Ureter (tissue), 1 donor: ENCODE data around the gene SEPTIN6. TPM values are rescaled to one million over a fixed set of nuclear protein-coding genes. Genes with fewer than 3 reads are reported as not detected.
"Not testable (repeated sequence)": the region's sequence is repeated elsewhere in the genome, so short reads cannot be mapped to it uniquely, and the experiment has no call there.

ENCODE experiments used
- DNase-seq: peaks from one replicate; pipeline ENCODE4 v3.0.0-alpha.2; 2020; ENCODE audit warnings: low spot score
- total RNA-seq: library from RNA; stranded (reverse); gene quantifications from one replicate; pipeline ENCODE4 v1.2.4, GENCODE V29; 2023
- donor health status: DM: yes; HTN: yes; CAD: no.

Gene SEPTIN6
- total RNA-seq, 1 donor from 2014 or later, result 19.0 TPM

- DNase-seq, result no peak
Measured at GRCh38 chrX:119690921-119691716, 1.8 kb downstream of the SEPTIN6 start.

GRCh38 chrX:119688911-119689321 lies 4.1 kb downstream of the SEPTIN6 start:
- DNase-seq, result no peak

- DNase-seq, result no peak
Measured at GRCh38 chrX:119687661-119688413, 5.1 kb downstream of the SEPTIN6 start.

GRCh38 chrX:119686087-119686691 lies 6.8 kb downstream of the SEPTIN6 start:
- no peak for DNase-seq

DNA sequence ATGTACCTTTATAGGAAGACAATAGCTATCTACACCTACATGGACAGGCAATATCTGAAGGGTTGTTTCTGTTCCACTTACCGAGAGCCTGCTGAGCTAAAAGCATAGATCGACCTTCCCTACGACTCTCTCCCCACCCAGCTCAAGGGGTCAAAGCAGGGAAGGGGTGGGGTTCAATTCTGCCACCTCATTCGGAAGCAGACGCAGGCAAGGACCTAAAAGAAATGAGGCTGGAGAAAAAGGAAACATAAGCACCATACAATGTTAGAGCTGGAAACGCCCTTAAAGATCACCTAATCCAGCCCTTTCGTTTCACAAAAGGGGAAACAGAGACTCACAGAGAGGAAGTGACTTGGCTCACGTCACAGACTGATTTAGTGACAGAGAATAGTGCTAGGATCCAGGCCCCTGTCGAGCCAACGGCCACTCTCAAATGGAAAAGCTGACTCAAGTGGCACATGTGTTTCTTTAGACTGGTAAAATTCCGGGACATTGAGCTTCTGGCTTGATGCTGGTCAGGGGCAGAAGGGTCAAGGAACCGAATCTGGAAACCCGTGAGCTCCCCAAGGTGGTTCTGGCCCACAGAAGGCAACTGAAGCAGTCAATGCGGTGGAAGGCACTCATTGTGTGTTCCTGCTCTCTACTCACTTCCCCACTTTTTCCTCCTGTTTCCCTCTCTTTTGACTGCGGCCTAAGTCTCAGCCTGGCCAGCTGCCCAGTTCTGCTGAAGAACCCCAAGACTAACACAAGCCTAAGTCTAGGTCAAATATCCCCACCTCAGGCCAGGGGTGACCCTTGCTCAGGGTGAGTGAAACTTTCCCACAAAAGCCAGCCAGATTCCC lies 7.5 kb downstream of the SEPTIN6 start:
- DNase-seq, result no peak

DNA sequence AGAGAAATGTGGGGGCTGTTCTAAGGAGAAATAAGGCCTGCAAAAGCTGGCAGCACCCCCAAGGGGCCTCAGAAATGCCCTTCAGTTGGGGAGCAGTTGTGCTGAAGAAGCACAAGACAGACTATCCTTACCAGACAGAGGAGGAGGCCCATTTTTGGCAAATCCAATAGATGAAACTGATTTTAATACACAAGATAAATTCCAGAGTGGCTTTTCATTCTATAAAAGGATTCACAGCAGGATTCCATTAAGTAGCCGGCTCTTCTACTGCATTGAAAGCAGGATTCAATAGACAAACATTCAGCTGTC lies 8.1 kb downstream of the SEPTIN6 start:
- no peak for DNase-seq

DNA sequence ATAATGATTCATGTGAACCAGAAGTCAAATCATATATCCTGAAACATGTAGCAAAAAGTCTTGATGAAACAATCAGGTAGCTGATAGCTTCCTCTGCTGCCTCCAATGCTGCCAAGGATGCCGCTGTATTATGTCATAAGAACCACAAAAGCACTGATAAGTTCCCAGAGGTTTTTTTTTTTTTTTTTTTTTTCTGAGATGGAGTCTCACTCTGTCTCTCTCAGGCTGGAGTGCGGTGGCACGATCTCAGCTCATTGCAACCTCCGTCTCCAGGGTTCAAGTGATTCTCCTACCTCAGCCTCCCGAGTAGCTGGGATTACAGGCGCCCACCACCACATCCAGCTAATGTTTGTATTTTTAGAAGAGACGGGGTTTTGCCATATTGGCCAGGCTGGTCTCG lies 8.7 kb downstream of the SEPTIN6 start:
- not testable (repeated sequence) for DNase-seq

- no peak for DNase-seq
Measured at GRCh38 chrX:119682019-119682989, 10.7 kb downstream of the SEPTIN6 start.

GRCh38 chrX:119677654-119677981 lies 15.3 kb downstream of the SEPTIN6 start:
- no peak for DNase-seq

GRCh38 chrX:119676949-119677653 lies 15.9 kb downstream of the SEPTIN6 start:
- no peak for DNase-seq

DNA sequence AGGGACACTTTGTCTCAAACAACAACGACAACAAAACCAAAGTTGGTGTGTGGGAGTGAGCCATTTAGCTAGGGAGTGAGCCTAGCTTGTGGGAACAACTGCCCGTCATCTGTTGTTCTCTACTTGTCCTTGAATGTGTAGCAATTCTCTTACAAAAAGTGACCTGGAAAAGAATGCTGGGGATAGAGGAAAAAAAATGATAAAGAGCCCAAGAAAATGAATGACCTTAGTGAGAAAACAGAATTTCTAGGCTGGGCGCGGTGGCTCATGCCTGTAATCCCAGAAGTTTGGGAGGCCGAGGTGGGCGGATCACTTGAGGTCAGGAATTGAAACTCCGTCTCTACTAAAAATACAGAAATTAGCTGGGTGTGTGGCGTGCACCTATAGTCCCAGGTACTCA lies 19.6 kb downstream of the SEPTIN6 start:
- DNase-seq, result no peak

- no peak for DNase-seq
Measured at GRCh38 chrX:119672426-119672825, 20.5 kb downstream of the SEPTIN6 start.

GRCh38 chrX:119669424-119670037 lies 23.4 kb downstream of the SEPTIN6 start:
- DNase-seq, result no peak

GRCh38 chrX:119667111-119667878 lies 25.7 kb downstream of the SEPTIN6 start:
- DNase-seq, result no peak

GRCh38 chrX:119664877-119665276 lies 28.1 kb downstream of the SEPTIN6 start:
- not testable (repeated sequence) for DNase-seq

DNA sequence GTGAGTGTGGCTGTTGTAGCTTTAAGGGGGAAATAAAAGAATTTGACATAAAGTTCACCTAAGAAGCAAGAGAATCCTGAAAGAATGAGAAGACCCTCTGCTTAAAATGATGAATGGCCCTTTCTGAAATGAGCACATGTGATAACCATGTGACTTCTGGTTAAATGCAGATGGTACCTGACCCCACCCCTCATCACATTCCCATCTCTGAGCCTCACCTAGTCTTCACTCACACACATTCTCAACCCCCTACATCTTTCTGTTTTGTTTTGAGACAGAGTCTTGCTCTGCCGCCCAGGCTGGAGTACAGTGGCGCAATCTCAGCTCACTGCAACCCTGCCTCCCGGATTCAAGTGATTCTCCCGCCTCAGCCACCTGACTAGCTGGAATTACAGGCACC lies 31.5 kb downstream of the SEPTIN6 start:
- no peak for DNase-seq

GRCh38 chrX:119659522-119659921 lies 33.4 kb downstream of the SEPTIN6 start:
- DNase-seq, result no peak

- DNase-seq, result no peak
Measured at GRCh38 chrX:119655125-119655524, 37.8 kb downstream of the SEPTIN6 start.

DNA sequence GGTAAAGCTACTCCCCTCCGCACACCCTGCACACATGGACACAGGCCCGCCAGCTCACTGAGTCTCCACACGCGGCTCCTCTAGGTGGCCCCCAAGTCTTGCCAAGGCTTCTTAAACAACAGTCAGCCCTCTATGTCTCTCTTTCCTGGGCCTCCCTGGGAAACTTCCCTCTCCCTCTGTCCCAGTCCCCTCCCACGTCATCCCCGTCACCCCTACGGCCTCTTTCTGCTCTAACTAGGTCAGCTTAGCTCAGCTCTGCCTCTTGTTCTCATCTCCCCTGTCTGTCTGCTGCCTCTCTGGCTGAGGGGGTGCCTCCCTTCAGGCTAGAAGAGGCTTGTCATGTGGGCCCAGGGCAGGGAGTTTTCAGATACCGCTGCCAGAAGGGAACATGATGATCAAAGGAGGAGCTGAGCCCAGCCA lies 38.8 kb downstream of the SEPTIN6 start:
- DNase-seq, result no peak
